ENCODE data around the gene SCAF1. TPM values are rescaled to one million over a fixed set of nuclear protein-coding genes. Genes with fewer than 3 reads are reported as not detected.

SCAF1 gene
- total RNA-seq, 1 donor from 2014 or later = 89.9 TPM

- H3K9me3 Mint-ChIP-seq = no peaks in the 10 kb centered on the region
- peak overlapping the region; percentile 86 for H3K4me3 Mint-ChIP-seq
- H3K27ac Mint-ChIP-seq = peak overlapping the region; percentile 98
- DNase-seq (ENCODE audit: low spot score in 2 of 2, unreplicated experiment in 2 of 2) = peak; percentile 74 to 92
- peaks cover 4% of the 10 kb centered on the region for H3K36me3 Mint-ChIP-seq
- H3K27me3 Mint-ChIP-seq (ENCODE audit: low read depth) = no peaks in the 10 kb centered on the region
- H3K4me1 Mint-ChIP-seq = peaks cover 22% of the 10 kb centered on the region
- TF ChIP-seq CTCF (IDR thresholded peaks at IDR 0.05; ENCODE audit: unreplicated experiment) = peak; percentile 77
Measured at GRCh38 chr19:49677901-49678674, 36.1 kb downstream of the SCAF1 start.

- Mint-ChIP-seq H3K36me3 (peaks cover 7% of the 10 kb centered on the region), H3K4me3 (peak overlapping the region; percentile 86), H3K9me3 (no peaks in the 10 kb centered on the region), H3K27me3 (ENCODE audit: low read depth) (no peaks in the 10 kb centered on the region), H3K4me1 (peaks cover 22% of the 10 kb centered on the region), H3K27ac (peak overlapping the region; percentile 98)
- no peak for DNase-seq (ENCODE audit: low spot score in 2 of 2, unreplicated experiment in 2 of 2)
- no peak for TF ChIP-seq CTCF (IDR thresholded peaks at IDR 0.05; ENCODE audit: unreplicated experiment)
Measured at GRCh38 chr19:49678985-49679770, 37.2 kb downstream of the SCAF1 start.

GRCh38 chr19:49679771-49680413 lies 37.9 kb downstream of the SCAF1 start:
- no peak for TF ChIP-seq CTCF (IDR thresholded peaks at IDR 0.05; ENCODE audit: unreplicated experiment)
- H3K36me3 Mint-ChIP-seq = peaks cover 8% of the 10 kb centered on the region
- H3K4me3 Mint-ChIP-seq = peak overlapping the region; percentile 47
- H3K9me3 Mint-ChIP-seq = no peaks in the 10 kb centered on the region
- H3K27ac Mint-ChIP-seq = peak overlapping the region; percentile 91
- DNase-seq (ENCODE audit: low spot score in 2 of 2, unreplicated experiment in 2 of 2) = no peak
- H3K27me3 Mint-ChIP-seq (ENCODE audit: low read depth) = no peaks in the 10 kb centered on the region
- H3K4me1 Mint-ChIP-seq = peaks cover 22% of the 10 kb centered on the region

GRCh38 chr19:49680421-49681351 lies 38.7 kb downstream of the SCAF1 start:
- Mint-ChIP-seq H3K9me3 (no peaks in the 10 kb centered on the region), H3K36me3 (peaks cover 15% of the 10 kb centered on the region), H3K27me3 (ENCODE audit: low read depth) (no peaks in the 10 kb centered on the region), H3K27ac (peak overlapping the region; percentile 91), H3K4me3 (peak overlapping the region; percentile 47), H3K4me1 (peaks cover 22% of the 10 kb centered on the region)
- peak; percentile 92 to 99 for DNase-seq (ENCODE audit: low spot score in 2 of 2, unreplicated experiment in 2 of 2)
- peak; percentile 98 for TF ChIP-seq CTCF (IDR thresholded peaks at IDR 0.05; ENCODE audit: unreplicated experiment)

- DNase-seq (ENCODE audit: low spot score in 2 of 2, unreplicated experiment in 2 of 2) = no peak
- Mint-ChIP-seq H3K36me3 (peaks cover 17% of the 10 kb centered on the region), H3K9me3 (no peaks in the 10 kb centered on the region), H3K4me1 (peaks cover 22% of the 10 kb centered on the region), H3K4me3 (no peak overlapping the region), H3K27ac (no peak overlapping the region), H3K27me3 (ENCODE audit: low read depth) (no peaks in the 10 kb centered on the region)
- TF ChIP-seq CTCF (IDR thresholded peaks at IDR 0.05; ENCODE audit: unreplicated experiment) = no peak
Measured at GRCh38 chr19:49681830-49682229, 39.8 kb downstream of the SCAF1 start.
